Liver (tissue), 9 donors: ENCODE data around the gene TGFBR3. TPM values are rescaled to one million over a fixed set of nuclear protein-coding genes. Genes with fewer than 3 reads are reported as not detected.
A peak's percentile ranks its signal among the peaks of the same experiment; 100 is the strongest.

Experiments
- DNase-seq: peaks from one replicate; pipeline ENCODE4 v3.0.0-alpha.2; 2017; ENCODE audit warnings: low spot score
- H3K27ac ChIP-seq, 2 donors: one replicate each; pipeline ENCODE4 v1.7.0; 2013; ENCODE audit warnings: inconsistent platforms in 2 of 2, low read length in 2 of 2, control low read depth in 1 of 2, low read depth in 1 of 2, mild to moderate bottlenecking in 1 of 2
- H3K27me3 ChIP-seq, 4 donors: one replicate each; pipeline versions ENCODE4 v1.6.1 to v1.7.0; 2013; ENCODE audit warnings: low read length in 3 of 4, inconsistent platforms in 1 of 4, mild to moderate bottlenecking in 1 of 4, moderate library complexity in 1 of 4; ENCODE audit not compliant: control insufficient read depth in 4 of 4, insufficient read depth in 4 of 4
- H3K36me3 ChIP-seq, 4 donors: one replicate each; pipeline versions ENCODE4 v1.6.1 to v1.7.0; 2013; ENCODE audit warnings: low read length in 3 of 4, mild to moderate bottlenecking in 3 of 4, low read depth in 1 of 4, moderate library complexity in 1 of 4; ENCODE audit not compliant: control insufficient read depth in 4 of 4, insufficient read depth in 3 of 4
- H3K4me1 ChIP-seq, 4 donors: one replicate each; pipeline versions ENCODE4 v1.6.1 to v1.7.0; 2013; ENCODE audit warnings: low read length in 3 of 4, mild to moderate bottlenecking in 3 of 4, moderate library complexity in 1 of 4; ENCODE audit not compliant: control insufficient read depth in 4 of 4, insufficient read depth in 4 of 4
- H3K4me3 ChIP-seq, 3 donors: one replicate each; pipeline versions ENCODE4 v1.6.1 to v1.7.0; 2013; ENCODE audit warnings: low read length in 3 of 3, control low read depth in 1 of 3, low read depth in 1 of 3, mild to moderate bottlenecking in 1 of 3
- H3K9ac ChIP-seq, 2 donors: one replicate each; pipeline ENCODE4 v1.7.0; 2013; ENCODE audit warnings: low read length in 2 of 2, mild to moderate bottlenecking in 2 of 2, moderate library complexity in 2 of 2, control low read depth in 1 of 2, low read depth in 1 of 2
- H3K9me3 ChIP-seq, 4 donors: one replicate each; pipeline versions ENCODE4 v1.6.1 to v1.7.0; 2013; ENCODE audit warnings: low read length in 3 of 4; ENCODE audit not compliant: control insufficient read depth in 4 of 4
- FOXA1 ChIP-seq: IDR thresholded peaks from 2 replicates; pipeline ENCODE4 v1.6.1; 2016; ENCODE audit warnings: antibody characterized with exemption
- FOXA2 ChIP-seq: IDR thresholded peaks from 2 replicates; pipeline ENCODE4 v1.6.1; 2016; ENCODE audit warnings: antibody characterized with exemption
- GABPA ChIP-seq, 2 donors: IDR thresholded peaks in 1 of 2; conservative IDR thresholded peaks in 1 of 2; 2 replicates each; pipeline ENCODE4 v1.6.1; 2016; ENCODE audit warnings: antibody characterized with exemption in 2 of 2, mild to moderate bottlenecking in 1 of 2, moderate library complexity in 1 of 2
- HNF4A ChIP-seq, 2 donors: conservative IDR thresholded peaks; 2 replicates each; pipeline ENCODE4 v1.6.1; 2016; ENCODE audit warnings: antibody characterized with exemption in 2 of 2, mild to moderate bottlenecking in 2 of 2
- HNF4G ChIP-seq: IDR thresholded peaks from 2 replicates; pipeline ENCODE4 v1.6.1; 2016; ENCODE audit warnings: antibody characterized with exemption
- JUND ChIP-seq, 2 donors: IDR thresholded peaks; 2 replicates each; pipeline ENCODE4 v1.6.1; 2016; ENCODE audit warnings: antibody characterized with exemption in 2 of 2
- NR2F2 ChIP-seq: IDR thresholded peaks from 2 replicates; pipeline ENCODE4 v1.6.1; 2016; ENCODE audit warnings: antibody characterized with exemption
- RAD21 ChIP-seq, 2 donors: IDR thresholded peaks; 2 replicates each; pipeline ENCODE4 v1.6.1; 2016; ENCODE audit warnings: antibody characterized with exemption in 2 of 2, mild to moderate bottlenecking in 2 of 2
- RXRA ChIP-seq, 2 donors: IDR thresholded peaks; 2 replicates each; pipeline ENCODE4 v1.6.1; 2017 to 2018; ENCODE audit warnings: antibody characterized with exemption in 2 of 2, mild to moderate bottlenecking in 1 of 2
- YY1 ChIP-seq: IDR thresholded peaks from 2 replicates; pipeline ENCODE4 v1.6.1; 2016; ENCODE audit warnings: antibody characterized with exemption, mild to moderate bottlenecking
- WGBS: extraction: QIAGEN DNeasy Blood & Tissue Kit; methylation state at CpG from one replicate; pipeline ENCODE4 v1.1.7; 2013; 5-methylcytosine and 5-hydroxymethylcytosine counted together
- polyA plus RNA-seq, 2 donors: library from polyadenylated mRNA; stranded (reverse) in 1 of 2; unstranded in 1 of 2; fragments of 200-250 nt in 1 of 2; fragments of >200 nt in 1 of 2; fragmentation: Nextera tagmentation in 1 of 2; extraction: Ambion mirVana in 1 of 2; gene quantifications; one replicate each; pipeline versions ENCODE4 v1.2.1 to v1.2.3, GENCODE V29; 2013 to 2015
- total RNA-seq, 2 donors: library from RNA; depleted of rRNA; stranded (reverse); fragments of >200 nt; gene quantifications; one replicate each; pipeline ENCODE4 v1.2.3, GENCODE V29; 2014
- TF ChIP-seq, protein P1 (sequence below): fragments of 150-350 bp; IDR thresholded peaks from 2 replicates; pipeline ENCODE4 v1.5.1; 2017; ENCODE audit warnings: improper control_type of control experiment, low read depth, low read length; ENCODE audit not compliant: missing input control
- TF ChIP-seq, protein P2 (sequence below): IDR thresholded peaks from 2 replicates; pipeline ENCODE4 v1.6.1; 2016; ENCODE audit warnings: antibody characterized with exemption
- TF ChIP-seq, protein P3 (sequence below): IDR thresholded peaks from 2 replicates; pipeline ENCODE4 v1.6.1; 2016; ENCODE audit warnings: antibody characterized with exemption
- TF ChIP-seq, protein P4 (sequence below): IDR thresholded peaks from 2 replicates; pipeline ENCODE4 v1.6.1; 2016; ENCODE audit warnings: antibody characterized with exemption, mild to moderate bottlenecking
- TF ChIP-seq, protein P5 (sequence below): IDR thresholded peaks from 2 replicates; pipeline ENCODE4 v1.6.1; 2016; ENCODE audit warnings: antibody characterized with exemption
- donor health status: healthy.
- donor health status: healthy.
- donor health status: healthy.
- donor health status: healthy.
- donor health status: healthy.

Gene TGFBR3
- total and polyA plus RNA-seq, 4 donors: 6.1 to 19.3 (median 9.9) TPM

DNA sequence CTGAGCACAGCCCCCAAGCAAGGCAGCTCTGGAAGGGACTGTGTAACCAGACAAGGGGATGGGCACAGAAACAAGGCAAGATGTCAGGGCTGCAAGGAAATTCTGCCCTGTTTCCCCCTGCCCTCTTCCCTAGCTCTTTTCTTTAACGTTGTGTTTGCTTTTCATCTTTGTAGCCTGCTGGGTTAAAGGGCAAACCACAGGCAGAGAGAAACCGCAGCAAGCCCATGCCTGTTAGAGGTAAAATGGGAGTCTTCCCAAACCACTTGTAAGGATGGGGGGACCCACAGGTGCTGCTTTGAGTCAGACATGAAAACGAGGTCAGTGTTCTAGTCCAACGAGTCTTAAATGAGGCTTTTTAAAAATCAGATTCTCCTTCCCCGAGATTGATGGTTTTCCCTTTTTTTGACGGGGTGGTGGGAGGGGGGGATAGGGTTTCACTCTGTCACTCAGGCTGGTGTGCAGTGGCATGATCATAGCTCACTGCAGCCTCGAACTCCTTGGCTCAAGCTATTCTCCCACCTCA is 13.3 kb downstream of the TGFBR3 start (continued):
- no peak for TF ChIP-seq YY1
- TF ChIP-seq FOXA2: no peak

DNA sequence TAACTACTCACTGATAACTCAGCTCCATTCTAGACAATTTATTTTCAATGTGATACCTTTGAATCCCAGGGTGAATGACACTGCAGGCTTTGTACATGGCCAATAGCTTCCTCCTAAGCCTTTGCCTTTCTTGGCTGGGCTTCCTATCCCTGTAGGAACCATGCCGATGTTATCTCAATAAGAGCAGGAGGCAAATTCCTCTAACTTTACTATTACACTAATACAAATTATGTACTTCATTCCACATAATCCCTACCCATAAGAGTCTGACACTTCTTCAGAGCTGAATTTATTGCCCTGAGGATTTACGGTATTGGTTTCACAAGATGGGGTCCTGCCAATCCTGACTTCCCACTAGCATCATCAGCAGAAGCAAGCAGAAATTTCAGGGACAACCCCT is 14.0 kb downstream of the TGFBR3 start:
- Histone ChIP-seq H3K36me3 (peaks cover 0 to 3% (median 0%) of the 10 kb centered on the region in 4 donors), H3K27ac (no peak overlapping the region), H3K4me1 (peaks cover 5 to 13% (median 10%) of the 10 kb centered on the region in 4 donors), H3K27me3 (no peaks in the 10 kb centered on the region), H3K9me3 (no peaks in the 10 kb centered on the region), H3K9ac (no peak overlapping the region), H3K4me3 (no peak overlapping the region)
- no peak for DNase-seq
- WGBS: 47% methylated on average over 2 of the region's 2 CpGs
- TF ChIP-seq RXRA (IDR thresholded peaks at IDR 0.05): peak in 1 of 2 donors; percentile 18
- TF ChIP-seq, protein P1, sequence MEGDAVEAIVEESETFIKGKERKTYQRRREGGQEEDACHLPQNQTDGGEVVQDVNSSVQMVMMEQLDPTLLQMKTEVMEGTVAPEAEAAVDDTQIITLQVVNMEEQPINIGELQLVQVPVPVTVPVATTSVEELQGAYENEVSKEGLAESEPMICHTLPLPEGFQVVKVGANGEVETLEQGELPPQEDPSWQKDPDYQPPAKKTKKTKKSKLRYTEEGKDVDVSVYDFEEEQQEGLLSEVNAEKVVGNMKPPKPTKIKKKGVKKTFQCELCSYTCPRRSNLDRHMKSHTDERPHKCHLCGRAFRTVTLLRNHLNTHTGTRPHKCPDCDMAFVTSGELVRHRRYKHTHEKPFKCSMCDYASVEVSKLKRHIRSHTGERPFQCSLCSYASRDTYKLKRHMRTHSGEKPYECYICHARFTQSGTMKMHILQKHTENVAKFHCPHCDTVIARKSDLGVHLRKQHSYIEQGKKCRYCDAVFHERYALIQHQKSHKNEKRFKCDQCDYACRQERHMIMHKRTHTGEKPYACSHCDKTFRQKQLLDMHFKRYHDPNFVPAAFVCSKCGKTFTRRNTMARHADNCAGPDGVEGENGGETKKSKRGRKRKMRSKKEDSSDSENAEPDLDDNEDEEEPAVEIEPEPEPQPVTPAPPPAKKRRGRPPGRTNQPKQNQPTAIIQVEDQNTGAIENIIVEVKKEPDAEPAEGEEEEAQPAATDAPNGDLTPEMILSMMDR: no peak

DNA sequence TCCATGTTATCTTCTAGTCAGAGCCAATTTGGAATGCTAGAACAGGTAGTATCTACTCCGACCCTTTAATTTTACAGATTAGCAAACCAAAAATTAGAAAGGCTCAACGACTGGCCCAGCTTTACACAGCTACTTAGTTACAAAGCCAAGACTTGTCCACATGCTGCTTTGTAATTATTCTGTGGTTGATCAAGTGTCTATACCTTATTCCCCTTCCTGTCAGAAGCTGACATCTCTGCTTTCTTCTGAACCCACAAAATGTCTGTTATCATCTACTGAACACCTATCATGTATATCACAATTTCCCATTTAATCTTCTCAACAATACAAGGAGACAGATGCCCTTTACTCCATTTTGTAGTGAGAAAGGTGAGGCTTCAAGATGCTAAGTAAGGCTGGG is 15.6 kb downstream of the TGFBR3 start:
- Histone ChIP-seq H3K4me3 (no peak overlapping the region), H3K27ac (no peak overlapping the region), H3K4me1 (peaks cover 5 to 13% (median 10%) of the 10 kb centered on the region in 4 donors), H3K27me3 (no peaks in the 10 kb centered on the region), H3K9me3 (no peaks in the 10 kb centered on the region), H3K9ac (no peak overlapping the region), H3K36me3 (peaks cover 0 to 3% (median 0%) of the 10 kb centered on the region in 4 donors)
- WGBS: 82% methylated on average over 2 of the region's 2 CpGs
- no peak for DNase-seq
- TF ChIP-seq, protein P1: no peak
- TF ChIP-seq HNF4G (no peak), GABPA (IDR thresholded peaks at IDR 0.05 in 1 of 2, conservative IDR thresholded peaks at IDR 0.05 in 1 of 2) (no peak), JUND (IDR thresholded peaks at IDR 0.05) (no peak), RAD21 (IDR thresholded peaks at IDR 0.05) (no peak), RXRA (IDR thresholded peaks at IDR 0.05) (no peak), FOXA1 (no peak), YY1 (no peak), NR2F2 (no peak), HNF4A (conservative IDR thresholded peaks at IDR 0.05) (no peak)
- TF ChIP-seq, protein P2, sequence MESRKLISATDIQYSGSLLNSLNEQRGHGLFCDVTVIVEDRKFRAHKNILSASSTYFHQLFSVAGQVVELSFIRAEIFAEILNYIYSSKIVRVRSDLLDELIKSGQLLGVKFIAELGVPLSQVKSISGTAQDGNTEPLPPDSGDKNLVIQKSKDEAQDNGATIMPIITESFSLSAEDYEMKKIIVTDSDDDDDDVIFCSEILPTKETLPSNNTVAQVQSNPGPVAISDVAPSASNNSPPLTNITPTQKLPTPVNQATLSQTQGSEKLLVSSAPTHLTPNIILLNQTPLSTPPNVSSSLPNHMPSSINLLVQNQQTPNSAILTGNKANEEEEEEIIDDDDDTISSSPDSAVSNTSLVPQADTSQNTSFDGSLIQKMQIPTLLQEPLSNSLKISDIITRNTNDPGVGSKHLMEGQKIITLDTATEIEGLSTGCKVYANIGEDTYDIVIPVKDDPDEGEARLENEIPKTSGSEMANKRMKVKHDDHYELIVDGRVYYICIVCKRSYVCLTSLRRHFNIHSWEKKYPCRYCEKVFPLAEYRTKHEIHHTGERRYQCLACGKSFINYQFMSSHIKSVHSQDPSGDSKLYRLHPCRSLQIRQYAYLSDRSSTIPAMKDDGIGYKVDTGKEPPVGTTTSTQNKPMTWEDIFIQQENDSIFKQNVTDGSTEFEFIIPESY: no peak
- TF ChIP-seq, protein P3, sequence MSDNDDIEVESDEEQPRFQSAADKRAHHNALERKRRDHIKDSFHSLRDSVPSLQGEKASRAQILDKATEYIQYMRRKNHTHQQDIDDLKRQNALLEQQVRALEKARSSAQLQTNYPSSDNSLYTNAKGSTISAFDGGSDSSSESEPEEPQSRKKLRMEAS: no peak
- TF ChIP-seq, protein P4, sequence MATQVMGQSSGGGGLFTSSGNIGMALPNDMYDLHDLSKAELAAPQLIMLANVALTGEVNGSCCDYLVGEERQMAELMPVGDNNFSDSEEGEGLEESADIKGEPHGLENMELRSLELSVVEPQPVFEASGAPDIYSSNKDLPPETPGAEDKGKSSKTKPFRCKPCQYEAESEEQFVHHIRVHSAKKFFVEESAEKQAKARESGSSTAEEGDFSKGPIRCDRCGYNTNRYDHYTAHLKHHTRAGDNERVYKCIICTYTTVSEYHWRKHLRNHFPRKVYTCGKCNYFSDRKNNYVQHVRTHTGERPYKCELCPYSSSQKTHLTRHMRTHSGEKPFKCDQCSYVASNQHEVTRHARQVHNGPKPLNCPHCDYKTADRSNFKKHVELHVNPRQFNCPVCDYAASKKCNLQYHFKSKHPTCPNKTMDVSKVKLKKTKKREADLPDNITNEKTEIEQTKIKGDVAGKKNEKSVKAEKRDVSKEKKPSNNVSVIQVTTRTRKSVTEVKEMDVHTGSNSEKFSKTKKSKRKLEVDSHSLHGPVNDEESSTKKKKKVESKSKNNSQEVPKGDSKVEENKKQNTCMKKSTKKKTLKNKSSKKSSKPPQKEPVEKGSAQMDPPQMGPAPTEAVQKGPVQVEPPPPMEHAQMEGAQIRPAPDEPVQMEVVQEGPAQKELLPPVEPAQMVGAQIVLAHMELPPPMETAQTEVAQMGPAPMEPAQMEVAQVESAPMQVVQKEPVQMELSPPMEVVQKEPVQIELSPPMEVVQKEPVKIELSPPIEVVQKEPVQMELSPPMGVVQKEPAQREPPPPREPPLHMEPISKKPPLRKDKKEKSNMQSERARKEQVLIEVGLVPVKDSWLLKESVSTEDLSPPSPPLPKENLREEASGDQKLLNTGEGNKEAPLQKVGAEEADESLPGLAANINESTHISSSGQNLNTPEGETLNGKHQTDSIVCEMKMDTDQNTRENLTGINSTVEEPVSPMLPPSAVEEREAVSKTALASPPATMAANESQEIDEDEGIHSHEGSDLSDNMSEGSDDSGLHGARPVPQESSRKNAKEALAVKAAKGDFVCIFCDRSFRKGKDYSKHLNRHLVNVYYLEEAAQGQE: no peak
- TF ChIP-seq, protein P5, sequence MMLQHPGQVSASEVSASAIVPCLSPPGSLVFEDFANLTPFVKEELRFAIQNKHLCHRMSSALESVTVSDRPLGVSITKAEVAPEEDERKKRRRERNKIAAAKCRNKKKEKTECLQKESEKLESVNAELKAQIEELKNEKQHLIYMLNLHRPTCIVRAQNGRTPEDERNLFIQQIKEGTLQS: no peak
